Activated CD8-positive, alpha-beta T cell treated with anti-CD3 and anti-CD28 coated beads for 36 hours (primary cell): Measurements from ENCODE around the gene ADGRF3. TPM values are rescaled to one million over a fixed set of nuclear protein-coding genes. Genes with fewer than 3 reads are reported as not detected.
A peak's percentile ranks its signal among the peaks of the same experiment; 100 is the strongest.

ENCODE experiments used
- ATAC-seq: fragments of 200-7000 bp; cut with Tn5 transposase; one replicate; pipeline ENCODE4 v1.10.0; 2021; ENCODE audit warnings: mild to moderate bottlenecking, moderate library complexity
- CTCF ChIA-PET: fragments of 350-600 bp; sonication (Branson Sonifier 250); formaldehyde crosslinking; loops from one replicate; lab custom pipeline; 2021; ENCODE audit warnings: antibody characterized with exemption; lab: Charles Lee
- POLR2A ChIA-PET: fragments of 350-600 bp; sonication (Branson Sonifier 250); formaldehyde crosslinking; loops from one replicate; lab custom pipeline; 2021; ENCODE audit warnings: antibody characterized with exemption; lab: Charles Lee
- DNase-seq: peaks from one replicate; pipeline ENCODE4 v3.0.0-alpha.2; 2020
- H3K27ac Mint-ChIP-seq: one replicate; pipeline ENCODE4 v1.8.0; 2021; ENCODE audit warnings: mild to moderate bottlenecking, mixed read lengths
- H3K27me3 Mint-ChIP-seq: one replicate; pipeline ENCODE4 v1.8.0; 2021; ENCODE audit warnings: mixed read lengths
- H3K36me3 Mint-ChIP-seq: one replicate; pipeline ENCODE4 v1.8.0; 2021; ENCODE audit warnings: low read depth, mixed read lengths
- H3K4me1 Mint-ChIP-seq: one replicate; pipeline ENCODE4 v1.8.0; 2021; ENCODE audit warnings: low read depth, mixed read lengths
- H3K4me3 Mint-ChIP-seq: one replicate; pipeline ENCODE4 v1.8.0; 2021; ENCODE audit warnings: mild to moderate bottlenecking, moderate library complexity, mixed read lengths
- H3K9me3 Mint-ChIP-seq: one replicate; pipeline ENCODE4 v1.8.0; 2021; ENCODE audit warnings: mixed read lengths
- CTCF ChIP-seq: fragments of 200-600 bp; IDR thresholded peaks from one replicate; pipeline ENCODE4 v1.8.0; 2022; ENCODE audit warnings: antibody characterized with exemption, mild to moderate bottlenecking
- intact Hi-C: fragments of 100-400 bp; cut with micrococcal nuclease; formaldehyde crosslinking; loops from one replicate; pipeline ENCODE4 v1.10.0; 2022
- total RNA-seq, 2 experiments: library from RNA; stranded (reverse); gene quantifications; one replicate each; pipeline ENCODE4 v1.2.3, GENCODE V29; 2021

Gene ADGRF3
- total RNA-seq, 2 experiments from 2014 or later = 4.8 to 5.7 TPM

GRCh38 chr2:26351375-26352090 lies 4.9 kb upstream of the ADGRF3 start:
- ChIA-PET CTCF (no interaction called here), POLR2A (no interaction called here)
- intact Hi-C loops = no loop called here
- no peak overlapping the region for H3K27ac Mint-ChIP-seq
- no peaks in the 10 kb centered on the region for H3K27me3 Mint-ChIP-seq
- no peak for ATAC-seq
- peaks cover 51% of the 10 kb centered on the region for H3K36me3 Mint-ChIP-seq
- no peaks in the 10 kb centered on the region for H3K9me3 Mint-ChIP-seq
- no peak overlapping the region for H3K4me3 Mint-ChIP-seq
- peaks cover 59% of the 10 kb centered on the region for H3K4me1 Mint-ChIP-seq
- no peak for TF ChIP-seq CTCF
- DNase-seq = no peak

DNA sequence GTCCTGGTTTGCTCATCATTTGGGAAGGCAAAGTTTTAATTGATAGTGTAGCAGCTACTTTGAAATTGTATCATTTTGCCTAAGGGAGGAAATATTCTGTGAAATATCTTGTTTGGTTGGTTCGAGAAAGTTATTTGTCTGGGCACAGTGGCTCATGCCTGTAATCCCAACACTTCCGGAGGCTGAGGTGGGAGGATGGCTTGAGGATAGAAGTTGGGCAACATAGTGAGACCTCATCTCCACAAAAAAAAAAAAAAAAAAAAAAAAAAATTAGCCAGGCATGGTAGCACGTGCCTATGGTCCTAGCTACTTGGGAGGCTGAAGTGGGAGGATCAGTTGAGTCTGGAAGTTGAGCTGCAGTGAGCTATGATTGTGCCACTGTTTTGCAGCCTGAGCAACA lies 3.1 kb upstream of the ADGRF3 start:
- Mint-ChIP-seq H3K27me3 (no peaks in the 10 kb centered on the region), H3K36me3 (peaks cover 51% of the 10 kb centered on the region), H3K27ac (no peak overlapping the region), H3K4me1 (peaks cover 44% of the 10 kb centered on the region), H3K9me3 (no peaks in the 10 kb centered on the region), H3K4me3 (no peak overlapping the region)
- intact Hi-C loops = no loop called here
- TF ChIP-seq CTCF = no peak
- ChIA-PET POLR2A (interaction anchor here (0.6 to 1.8 kb wide), 2 partner anchors 106 to 121 kb away, joined by 3 to 7 read pairs; partner anchors contain the start of genes HADHA and HADHB), CTCF (no interaction called here)
- no peak for DNase-seq
- ATAC-seq = no peak

DNA sequence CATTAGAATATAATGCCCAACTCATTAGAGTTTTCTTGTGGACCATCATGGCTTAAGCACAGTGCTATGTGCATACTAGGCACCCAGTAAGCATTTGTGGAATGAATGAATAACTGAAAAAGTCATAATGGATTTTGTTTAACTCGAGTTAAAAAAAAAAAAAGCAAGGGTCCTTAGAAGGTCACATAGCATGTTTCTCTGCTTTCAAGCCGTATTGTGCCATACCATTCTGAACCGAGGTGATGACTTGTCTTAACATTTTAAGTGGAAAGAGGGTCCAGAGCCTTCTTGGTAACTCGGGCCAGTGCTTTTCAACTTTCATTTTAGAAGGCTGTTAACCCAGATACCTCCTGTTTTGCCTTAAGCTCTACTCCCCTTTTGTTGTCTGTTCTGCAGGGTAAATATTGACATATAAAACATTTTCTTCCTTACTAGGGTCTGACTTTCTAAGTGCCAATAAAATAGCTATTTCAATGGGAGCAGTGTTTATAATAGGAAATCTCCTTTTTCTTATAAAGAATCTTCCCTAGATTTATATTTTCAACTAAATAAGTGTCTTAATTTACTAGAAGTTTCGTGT lies 787 bp upstream of the ADGRF3 start:
- ATAC-seq (no peak), DNase-seq (no peak)
- Mint-ChIP-seq H3K4me1 (peaks cover 41% of the 10 kb centered on the region), H3K27ac (peak overlapping the region; percentile 98), H3K9me3 (no peaks in the 10 kb centered on the region), H3K4me3 (peak overlapping the region; percentile 97), H3K27me3 (no peaks in the 10 kb centered on the region), H3K36me3 (peaks cover 42% of the 10 kb centered on the region)
- intact Hi-C loops = no loop called here
- no peak for TF ChIP-seq CTCF
- POLR2A ChIA-PET = interaction anchor here (0.8 to 3.9 kb wide), 8 partner anchors 10 to 1083 kb away, joined by 3 to 23 read pairs (median 6); partner anchors contain the start of genes HADHA, HADHB and RAB10
- CTCF ChIA-PET = interaction anchor here (0.6 to 1.4 kb wide), 2 partner anchors 163 to 322 kb away, joined by 3 read pairs; no protein-coding TSS in a partner anchor

DNA sequence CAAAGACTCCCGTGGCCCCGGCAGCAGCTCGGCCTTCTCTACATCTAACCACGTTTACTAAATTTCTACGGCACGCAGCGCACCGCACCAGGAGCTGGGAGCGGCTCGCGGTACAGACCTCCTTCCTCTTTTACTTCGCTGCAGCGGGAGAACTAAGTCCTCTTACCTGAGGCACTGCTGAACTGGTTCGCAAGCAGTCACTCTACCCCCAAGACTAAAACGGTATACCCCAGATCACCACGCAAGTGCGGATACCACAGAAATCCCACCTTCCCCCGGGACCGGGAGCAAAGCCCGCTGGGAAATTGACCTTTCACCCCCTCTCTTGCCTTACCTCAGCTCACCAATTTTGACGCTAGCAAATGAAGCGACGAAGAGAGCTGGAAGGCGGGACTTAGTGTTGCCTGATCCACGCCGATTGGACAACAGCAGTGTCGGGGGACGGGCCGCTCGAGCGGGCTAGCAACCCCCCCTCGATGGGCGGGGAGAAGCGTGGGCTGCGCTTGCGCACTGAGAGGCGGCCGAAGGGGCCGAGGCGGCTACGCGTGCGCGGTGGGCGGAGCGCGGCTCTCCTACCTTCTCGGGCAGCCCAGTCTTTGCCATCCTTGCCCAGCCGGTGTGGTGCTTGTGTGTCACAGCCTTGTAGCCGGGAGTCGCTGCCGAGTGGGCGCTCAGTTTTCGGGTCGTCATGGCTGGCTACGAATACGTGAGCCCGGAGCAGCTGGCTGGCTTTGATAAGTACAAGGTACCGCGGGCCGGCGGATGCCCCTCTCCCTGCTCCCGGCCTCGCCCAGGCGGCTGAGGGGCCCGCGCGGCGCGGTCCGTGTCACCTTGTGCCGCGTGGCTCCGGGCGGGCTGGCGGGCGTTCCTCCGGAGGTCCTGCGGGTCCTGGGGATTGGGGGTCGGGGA lies 790 bp downstream of the ADGRF3 start, which contains the start of gene SELENOI:
Gene SELENOI, plus strand, starts transcription at position 599 of the 909 bp plus-strand sequence. Its CDS starts 90 bp downstream, at position 689.
- TF ChIP-seq CTCF = no peak
- Mint-ChIP-seq H3K4me3 (peak within 1 kb of the TSS; percentile 97), H3K4me1 (peaks cover 31% of the 10 kb centered on the region), H3K9me3 (no peaks in the 10 kb centered on the region), H3K27ac (peak within 1 kb of the TSS; percentile 98), H3K27me3 (no peaks in the 10 kb centered on the region), H3K36me3 (peaks cover 32% of the 10 kb centered on the region)
- ATAC-seq (peak; percentile 95), DNase-seq (peak; percentile 99)
- intact Hi-C loops = no loop called here
- ChIA-PET POLR2A (interaction anchor here (0.5 to 3.9 kb wide), 16 partner anchors 11 to 815 kb away, joined by 3 to 23 read pairs (median 3); partner anchors contain the start of genes HADHA, HADHB and RAB10), CTCF (interaction anchor here (0.6 to 2.8 kb wide), 4 partner anchors 15 to 564 kb away, joined by 3 to 12 read pairs (median 4); partner anchors contain the start of genes HADHA and HADHB)
